ENCODE data around the gene DYSF. TPM values are rescaled to one million over a fixed set of nuclear protein-coding genes. Genes with fewer than 3 reads are reported as not detected.

DYSF gene
- total RNA-seq, 1 experiment from 2014 or later, result 0.89 TPM

DNA sequence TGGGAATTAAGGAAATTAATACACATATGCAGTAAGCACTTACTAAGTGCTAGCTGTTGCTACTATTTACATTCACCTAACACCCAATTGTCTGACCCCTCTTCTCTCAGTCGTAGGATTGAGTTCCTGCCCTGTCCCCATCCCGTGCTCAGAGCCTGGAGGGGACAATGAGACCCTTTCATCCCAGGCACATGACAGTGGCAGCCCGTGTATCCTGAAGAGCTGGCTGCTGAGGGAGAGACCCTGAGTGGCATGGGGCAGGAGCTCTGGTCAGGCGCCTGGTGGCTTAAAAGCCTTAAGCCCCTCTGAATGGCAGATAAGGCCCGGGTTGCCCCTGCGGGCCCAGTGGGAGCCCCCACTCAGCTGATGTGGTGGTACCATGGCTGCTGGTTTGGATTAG is 99.0 kb downstream of the DYSF start:
- no peak for DNase-seq (ENCODE audit: low read depth, low spot score)
- Histone ChIP-seq H3K4me2 (ENCODE audit: low read length) (no peak overlapping the region), H3K27me3 (ENCODE audit: insufficient read depth, low read length) (no peaks in the 10 kb centered on the region), H3K4me3 (replicated peaks in 1 of 2; ENCODE audit: low read depth in 1 of 2, low read length in 2 of 2) (no peak overlapping the region), H4K20me1 (ENCODE audit: insufficient read depth) (no peaks in the 10 kb centered on the region), H3K9me3 (ENCODE audit: control insufficient read depth in 1 of 2, insufficient read depth in 1 of 2, low read depth in 1 of 2, low read length in 2 of 2) (no peaks in the 10 kb centered on the region), H3K79me2 (ENCODE audit: insufficient read depth, low read length) (no peaks in the 10 kb centered on the region), H3K27ac (ENCODE audit: low read depth, low read length) (no peak overlapping the region), H3K9ac (ENCODE audit: low read length) (no peak overlapping the region), H3K4me1 (ENCODE audit: control insufficient read depth in 1 of 2, insufficient read depth in 2 of 2, low read length in 2 of 2) (peaks cover 0 to 4% of the 10 kb centered on the region in 2 experiments; a peak in 1 of 4 replicates), H2AFZ (ENCODE audit: low read depth, low read length, poor library complexity, severe bottlenecking) (no peak overlapping the region), H3K9me2 (ENCODE audit: insufficient read depth) (no peaks in the 10 kb centered on the region), H3K36me3 (ENCODE audit: control insufficient read depth in 1 of 2, insufficient read depth in 2 of 2, low read length in 2 of 2) (no peaks in the 10 kb centered on the region)
- ChIA-PET RAD21 (ENCODE audit: low non-redundant PET in 1 of 2, low total read pairs in 2 of 2, uncharacterized antibody in 2 of 2, unreplicated experiment in 2 of 2) (interaction anchor here in 1 of 2 experiments (0.6 kb wide), 1 partner anchor 235 kb away, joined by 4 read pairs; no protein-coding TSS in a partner anchor), CTCF (interaction anchor here (1.2 to 2.0 kb wide), 3 partner anchors 244 to 598 kb away, joined by 3 to 9 read pairs (median 4); no protein-coding TSS in a partner anchor), POLR2A (no interaction called here)
- TF ChIP-seq, protein P1, sequence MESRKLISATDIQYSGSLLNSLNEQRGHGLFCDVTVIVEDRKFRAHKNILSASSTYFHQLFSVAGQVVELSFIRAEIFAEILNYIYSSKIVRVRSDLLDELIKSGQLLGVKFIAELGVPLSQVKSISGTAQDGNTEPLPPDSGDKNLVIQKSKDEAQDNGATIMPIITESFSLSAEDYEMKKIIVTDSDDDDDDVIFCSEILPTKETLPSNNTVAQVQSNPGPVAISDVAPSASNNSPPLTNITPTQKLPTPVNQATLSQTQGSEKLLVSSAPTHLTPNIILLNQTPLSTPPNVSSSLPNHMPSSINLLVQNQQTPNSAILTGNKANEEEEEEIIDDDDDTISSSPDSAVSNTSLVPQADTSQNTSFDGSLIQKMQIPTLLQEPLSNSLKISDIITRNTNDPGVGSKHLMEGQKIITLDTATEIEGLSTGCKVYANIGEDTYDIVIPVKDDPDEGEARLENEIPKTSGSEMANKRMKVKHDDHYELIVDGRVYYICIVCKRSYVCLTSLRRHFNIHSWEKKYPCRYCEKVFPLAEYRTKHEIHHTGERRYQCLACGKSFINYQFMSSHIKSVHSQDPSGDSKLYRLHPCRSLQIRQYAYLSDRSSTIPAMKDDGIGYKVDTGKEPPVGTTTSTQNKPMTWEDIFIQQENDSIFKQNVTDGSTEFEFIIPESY (IDR thresholded peaks at IDR 0.05; ENCODE audit: extremely low read depth, insufficient replicate concordance, low read length), result no peak
- TF ChIP-seq SRF (IDR thresholded peaks at IDR 0.05; ENCODE audit: low read depth) (no peak), EZH2phosphoT487 (IDR thresholded peaks at IDR 0.05; ENCODE audit: borderline replicate concordance) (no peak)
- no TSS peak for BruUV-seq (replicated peaks)
- no peak for ATAC-seq
- intact Hi-C loops (cut with micrococcal nuclease), result no loop called here

DNA sequence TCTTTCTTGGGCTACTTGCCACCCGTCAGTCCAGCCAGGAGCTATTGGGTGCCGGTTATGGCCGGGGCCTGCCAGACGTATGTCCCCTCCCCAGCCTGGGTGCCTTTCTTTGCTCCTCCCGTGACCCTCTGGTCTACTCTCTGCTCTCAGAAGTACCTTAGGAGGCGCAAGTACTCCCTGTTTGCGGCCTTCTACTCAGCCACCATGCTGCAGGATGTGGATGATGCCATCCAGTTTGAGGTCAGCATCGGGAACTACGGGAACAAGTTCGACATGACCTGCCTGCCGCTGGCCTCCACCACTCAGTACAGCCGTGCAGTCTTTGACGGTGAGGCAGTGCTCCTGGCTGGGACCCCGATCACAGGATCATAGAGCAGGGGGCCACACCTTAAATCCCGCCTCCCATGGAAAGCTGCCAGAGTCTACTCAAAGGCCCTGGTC is 99.5 kb downstream of the DYSF start:
- Histone ChIP-seq H3K9ac (ENCODE audit: low read length) (no peak overlapping the region), H3K27me3 (ENCODE audit: insufficient read depth, low read length) (no peaks in the 10 kb centered on the region), H4K20me1 (ENCODE audit: insufficient read depth) (no peaks in the 10 kb centered on the region), H2AFZ (ENCODE audit: low read depth, low read length, poor library complexity, severe bottlenecking) (no peak overlapping the region), H3K4me3 (replicated peaks in 1 of 2; ENCODE audit: low read depth in 1 of 2, low read length in 2 of 2) (no peak overlapping the region), H3K79me2 (ENCODE audit: insufficient read depth, low read length) (no peaks in the 10 kb centered on the region), H3K9me3 (ENCODE audit: control insufficient read depth in 1 of 2, insufficient read depth in 1 of 2, low read depth in 1 of 2, low read length in 2 of 2) (no peaks in the 10 kb centered on the region), H3K4me1 (ENCODE audit: control insufficient read depth in 1 of 2, insufficient read depth in 2 of 2, low read length in 2 of 2) (peaks cover 0 to 4% of the 10 kb centered on the region in 2 experiments; a peak in 1 of 4 replicates), H3K4me2 (ENCODE audit: low read length) (no peak overlapping the region), H3K27ac (ENCODE audit: low read depth, low read length) (no peak overlapping the region), H3K9me2 (ENCODE audit: insufficient read depth) (no peaks in the 10 kb centered on the region), H3K36me3 (ENCODE audit: control insufficient read depth in 1 of 2, insufficient read depth in 2 of 2, low read length in 2 of 2) (no peaks in the 10 kb centered on the region)
- no peak for TF ChIP-seq RAD21 (IDR thresholded peaks at IDR 0.05; ENCODE audit: low read depth)
- TF ChIP-seq POLR2A (IDR thresholded peaks at IDR 0.05; ENCODE audit: borderline replicate concordance, extremely low read depth, insufficient read depth, insufficient read length), result no peak
- TF ChIP-seq CEBPB (IDR thresholded peaks at IDR 0.05; ENCODE audit: low read depth), result no peak
- CTCF ChIA-PET, result interaction anchor here (2.0 kb wide), 1 partner anchor 598 kb away, joined by 9 read pairs; no protein-coding TSS in a partner anchor
- ATAC-seq, result no peak
- RAD21 ChIA-PET (ENCODE audit: low non-redundant PET in 1 of 2, low total read pairs in 2 of 2, uncharacterized antibody in 2 of 2, unreplicated experiment in 2 of 2), result no interaction called here
- POLR2A ChIA-PET, result no interaction called here
- intact Hi-C loops (cut with micrococcal nuclease), result no loop called here
- DNase-seq (ENCODE audit: low read depth, low spot score), result no peak
- BruUV-seq (replicated peaks), result no TSS peak
